OCI-M2 (cell line): ENCODE measurements around the gene EPHA5.

Source experiments
- DNase-seq: peaks from one replicate; lab custom pipeline; 2025; ENCODE audit not compliant: unreplicated experiment; lab: John Stamatoyannopoulos, UW

Gene EPHA5

GRCh38 chr4:65635051-65635821 lies 35.1 kb downstream of the EPHA5 start:
- DNase-seq, result no peak

GRCh38 chr4:65624651-65625050 lies 45.6 kb downstream of the EPHA5 start:
- no peak for DNase-seq

- no peak for DNase-seq
These were observed 46.8 kb downstream of the EPHA5 start for GRCh38 chr4:65623506-65623905.

- DNase-seq, result no peak
These were observed 52.9 kb downstream of the EPHA5 start for GRCh38 chr4:65617416-65617815.

GRCh38 chr4:65604515-65604914 lies 65.8 kb downstream of the EPHA5 start:
- DNase-seq, result no peak

GRCh38 chr4:65600656-65601055 lies 69.6 kb downstream of the EPHA5 start:
- DNase-seq, result no peak

GRCh38 chr4:65599340-65599739 lies 70.9 kb downstream of the EPHA5 start:
- no peak for DNase-seq

- DNase-seq, result no peak
These were observed 72.6 kb downstream of the EPHA5 start for GRCh38 chr4:65597697-65598096.

- no peak for DNase-seq
These were observed 78.2 kb downstream of the EPHA5 start for GRCh38 chr4:65592089-65592488.

GRCh38 chr4:65589921-65590320 lies 80.4 kb downstream of the EPHA5 start:
- no peak for DNase-seq

- no peak for DNase-seq
These were observed 81.0 kb downstream of the EPHA5 start for GRCh38 chr4:65589331-65589730.

- no peak for DNase-seq
These were observed 89.7 kb downstream of the EPHA5 start for GRCh38 chr4:65580551-65580950.

GRCh38 chr4:65566473-65566872 lies 103.8 kb downstream of the EPHA5 start:
- no peak for DNase-seq

GRCh38 chr4:65561164-65561563 lies 109.1 kb downstream of the EPHA5 start:
- no peak for DNase-seq

GRCh38 chr4:65559270-65559669 lies 111.0 kb downstream of the EPHA5 start:
- DNase-seq, result no peak

- no peak for DNase-seq
These were observed 118.2 kb downstream of the EPHA5 start for GRCh38 chr4:65552057-65552456.

GRCh38 chr4:65550500-65550899 lies 119.8 kb downstream of the EPHA5 start:
- no peak for DNase-seq

GRCh38 chr4:65546882-65547416 lies 123.3 kb downstream of the EPHA5 start:
- no peak for DNase-seq

- no peak for DNase-seq
These were observed 131.7 kb downstream of the EPHA5 start for GRCh38 chr4:65538571-65538970.

- DNase-seq, result no peak
These were observed 135.2 kb downstream of the EPHA5 start for GRCh38 chr4:65535113-65535512.

- DNase-seq, result no peak
These were observed 148.6 kb downstream of the EPHA5 start for GRCh38 chr4:65521666-65522065.

- DNase-seq, result no peak
These were observed 154.6 kb downstream of the EPHA5 start for GRCh38 chr4:65515646-65516045.

- no peak for DNase-seq
These were observed 159.3 kb downstream of the EPHA5 start for GRCh38 chr4:65510976-65511375.
